NCI-H82 treated with DMSO at 0.1 percent for 48 hours (cell line): ENCODE measurements around the gene EFL1.

Experiments used
- DNase-seq: peaks from one replicate; lab custom pipeline; 2025; ENCODE audit not compliant: unreplicated experiment; lab: John Stamatoyannopoulos, UW

Gene EFL1

DNA sequence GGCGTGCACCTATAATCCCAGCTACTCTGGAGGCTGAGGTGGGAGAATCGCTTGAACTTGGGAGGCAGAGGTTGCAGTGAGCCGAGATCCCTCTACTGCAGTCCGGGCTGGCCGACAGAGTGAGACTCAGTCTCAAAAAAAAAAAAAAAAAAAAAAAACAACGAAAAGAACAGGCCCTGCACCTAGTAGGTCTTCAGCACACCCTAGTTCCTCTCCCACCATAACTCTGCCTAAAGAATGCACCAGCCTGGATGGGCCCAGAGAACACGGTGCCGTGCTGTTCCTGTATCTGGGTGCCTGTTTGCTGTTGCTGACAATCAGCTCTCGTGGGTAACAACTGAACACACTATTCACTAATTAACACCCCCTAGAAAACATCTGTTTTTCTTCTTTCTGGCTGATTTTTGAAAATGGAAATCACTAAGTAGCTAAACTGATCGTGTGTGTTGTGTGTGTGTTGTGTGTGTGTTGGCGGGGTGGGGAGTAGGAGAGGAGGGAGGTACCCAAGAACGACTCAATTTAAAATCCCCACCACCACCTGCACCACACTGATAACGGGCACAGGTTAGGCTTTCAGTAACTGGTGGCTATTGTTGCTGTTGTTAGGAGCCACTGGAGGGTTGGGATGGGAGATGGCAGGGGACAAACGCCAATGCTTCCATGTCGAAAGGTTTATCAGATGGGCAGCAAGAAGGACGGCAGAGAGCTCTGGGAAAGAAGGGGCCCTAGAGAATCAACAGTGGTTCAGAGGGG lies 176.1 kb downstream of the EFL1 start:
- no peak for DNase-seq

DNA sequence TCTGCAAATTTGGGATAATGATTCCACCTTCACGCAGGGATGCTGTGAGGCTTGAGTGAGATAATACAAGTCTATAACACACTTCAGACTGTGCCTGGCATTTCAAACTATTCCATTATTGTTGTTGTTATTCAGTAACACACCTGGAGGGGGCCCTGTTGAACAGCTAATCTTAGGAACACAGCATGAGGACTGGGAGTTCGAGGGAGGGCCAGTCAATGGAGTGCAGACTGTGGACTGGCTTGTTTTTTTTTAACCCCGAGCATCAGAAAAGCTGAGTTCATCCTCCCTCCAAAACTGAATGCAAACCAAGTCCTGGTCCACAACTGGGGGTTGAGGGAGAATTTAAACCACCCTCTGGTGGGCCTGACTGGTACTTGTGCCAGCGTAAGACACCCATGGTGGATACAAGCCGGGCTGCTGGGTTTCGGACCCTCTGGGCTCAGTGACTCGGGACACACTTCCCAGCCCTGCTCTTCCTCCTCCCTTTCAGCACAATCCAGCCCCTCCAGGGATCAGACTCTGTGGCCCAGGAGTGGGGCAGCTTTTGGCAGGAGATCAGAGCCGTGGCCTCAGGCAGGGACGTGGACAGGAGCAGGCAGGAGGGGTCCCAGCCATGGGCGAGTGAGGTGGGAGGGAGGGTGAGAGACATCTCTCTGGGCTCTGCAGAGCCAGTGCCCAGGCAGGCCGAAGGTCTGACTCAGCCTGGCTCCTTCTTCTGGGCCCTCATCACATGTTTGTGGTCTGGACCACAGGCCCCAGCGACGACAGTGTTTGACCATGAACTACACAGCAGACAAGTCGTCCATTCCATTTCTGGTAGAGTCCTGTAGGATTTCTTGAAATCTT lies 180.4 kb downstream of the EFL1 start:
- no peak for DNase-seq

DNA sequence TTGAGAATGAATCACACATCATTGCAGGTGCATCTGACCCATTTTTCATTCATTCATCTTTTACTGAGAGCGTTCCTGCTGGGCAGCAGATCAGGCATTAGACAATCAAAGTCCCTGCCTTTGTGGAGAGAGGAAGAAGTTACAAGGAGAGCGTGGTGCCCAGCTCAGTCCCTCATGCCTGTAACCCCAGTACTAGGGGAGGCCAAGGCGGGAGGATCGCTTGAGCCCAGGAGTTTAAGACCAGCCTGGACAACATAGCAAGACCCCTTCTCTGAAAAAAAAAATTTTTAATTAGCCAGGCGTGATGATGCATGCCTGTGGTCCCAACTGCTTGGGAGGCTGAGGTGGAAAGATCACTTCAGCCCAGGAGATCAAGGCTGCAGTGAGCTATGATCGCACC lies 181.8 kb downstream of the EFL1 start:
- DNase-seq = no peak
